ENCODE results near the gene SPTA1. TPM values are rescaled to one million over a fixed set of nuclear protein-coding genes. Genes with fewer than 3 reads are reported as not detected.

SPTA1 gene
- total and polyA plus RNA-seq, 2 of the 8 experiments (the other 6 are each of a cell fraction or from before 2014, with no cell fraction given), result not detected

GRCh38 chr1:158577561-158577960, 109.0 kb downstream of the SPTA1 start:
- no peak overlapping the region for H2BK20ac ChIP-seq (ENCODE audit: low read length)
- CTCF ChIA-PET (ENCODE audit: partially characterized antibody), result interaction anchor here (0.7 kb wide), 2 partner anchors 52 to 72 kb away, joined by 3 read pairs; no protein-coding TSS in a partner anchor
- no peak overlapping the region for H2BK5ac ChIP-seq (ENCODE audit: low read depth, low read length)
- no peak overlapping the region for H2BK15ac ChIP-seq (ENCODE audit: low read length)
- no peaks in the 10 kb centered on the region for H3K4me1 ChIP-seq (replicated peaks in 1 of 4; ENCODE audit: control insufficient read depth in 3 of 4, insufficient read depth in 4 of 4, low read length in 3 of 4)
- H3K27ac ChIP-seq (ENCODE audit: low read depth, low read length), result no peak overlapping the region
- POLR2A ChIA-PET (ENCODE audit: partially characterized antibody), result no interaction called here
- H2BK120ac ChIP-seq (replicated peaks; ENCODE audit: low read depth, low read length), result no peak overlapping the region
- no peak overlapping the region for H3K4me2 ChIP-seq (ENCODE audit: insufficient read depth in 1 of 2, low read depth in 2 of 2, low read length in 2 of 2)
- no peak overlapping the region for H3K9ac ChIP-seq (replicated peaks in 1 of 4; ENCODE audit: extremely low read depth in 1 of 4, low read depth in 3 of 4, low read length in 3 of 4)
- no peak overlapping the region for H3K18ac ChIP-seq (ENCODE audit: extremely low read depth, low read length)
- H3K4me3 ChIP-seq (ENCODE audit: extremely low read depth in 1 of 4, insufficient read depth in 2 of 4, low read depth in 3 of 4, low read length in 4 of 4), result no peak overlapping the region
- H3K79me1 ChIP-seq (ENCODE audit: low read depth, low read length), result no peaks in the 10 kb centered on the region
- no peak overlapping the region for H2AFZ ChIP-seq (ENCODE audit: low read length)
- no peak overlapping the region for H4K91ac ChIP-seq (replicated peaks; ENCODE audit: insufficient read length, low read length)
- H3K27me3 ChIP-seq (replicated peaks in 1 of 4; ENCODE audit: control insufficient read depth in 3 of 4, extremely low read depth in 1 of 4, insufficient read depth in 3 of 4, low read length in 3 of 4), result no peaks in the 10 kb centered on the region
- WGBS, 2 experiments (ENCODE audit: extremely low coverage in 1 of 2, insufficient coverage in 1 of 2, insufficient read length in 1 of 2, insufficient replicate concordance in 2 of 2, low coverage in 1 of 2, low lambda C conversion rate in 2 of 2, missing lambda C conversion rate in 1 of 2), result 92% methylated on average over 3 of the region's 3 CpGs; no CpG with 5 or more reads in 1 of the 2 experiments
- no peak overlapping the region for H3K4ac ChIP-seq (replicated peaks; ENCODE audit: insufficient read length, low read depth, low read length)
- no peaks in the 10 kb centered on the region; a peak in 1 of 4 replicates for H3K79me2 ChIP-seq (ENCODE audit: control insufficient read depth in 1 of 2, insufficient read depth in 2 of 2, low read length in 2 of 2)
- no peak overlapping the region for H4K5ac ChIP-seq (ENCODE audit: insufficient read length, low read depth, low read length)
- H2BK12ac ChIP-seq (ENCODE audit: low read depth, low read length), result no peak overlapping the region
- no peak overlapping the region for H3K56ac ChIP-seq (replicated peaks; ENCODE audit: insufficient read length, low read depth, low read length)
- H4K20me1 ChIP-seq (replicated peaks in 1 of 2; ENCODE audit: control insufficient read depth in 1 of 2, insufficient read depth in 2 of 2, low read length in 2 of 2), result no peaks in the 10 kb centered on the region
- no peak overlapping the region for H3K14ac ChIP-seq (ENCODE audit: insufficient read length)
- no peak overlapping the region for H3K23ac ChIP-seq (ENCODE audit: insufficient read length)
- no peak for FAIRE-seq
- H3K23me2 ChIP-seq (ENCODE audit: low read depth, low read length), result no peaks in the 10 kb centered on the region
- TF ChIP-seq SP2 (IDR thresholded peaks at IDR 0.05; ENCODE audit: low read length) (no peak), FOSL1 (IDR thresholded peaks at IDR 0.05; ENCODE audit: insufficient read depth, low read depth, low read length) (no peak), POU5F1 (IDR thresholded peaks at IDR 0.05; ENCODE audit: low read depth, low read length) (no peak), MAFK (IDR thresholded peaks at IDR 0.05; ENCODE audit: low read depth, low read length) (no peak), RAD21 (IDR thresholded peaks at IDR 0.05 in 1 of 2, conservative IDR thresholded peaks at IDR 0.05 in 1 of 2; ENCODE audit: low read depth in 2 of 2, low read length in 2 of 2) (no peak), ASH2L (IDR thresholded peaks at IDR 0.05; ENCODE audit: low read length) (no peak), TBP (IDR thresholded peaks at IDR 0.05; ENCODE audit: low read depth, low read length) (no peak), CHD2 (IDR thresholded peaks at IDR 0.05; ENCODE audit: low read length) (no peak)
- H3K36me3 ChIP-seq (ENCODE audit: control insufficient read depth in 2 of 4, insufficient read depth in 4 of 4, low read length in 3 of 4), result no peaks in the 10 kb centered on the region
- H2AK5ac ChIP-seq (ENCODE audit: low read depth, low read length), result no peak overlapping the region
- H3K9me3 ChIP-seq (ENCODE audit: insufficient read depth in 2 of 2, low read depth in 1 of 2, low read length in 1 of 2), result no peaks in the 10 kb centered on the region
- no peak overlapping the region for H4K8ac ChIP-seq (ENCODE audit: extremely low read depth, insufficient read depth, low read length)
- DNase-seq (ENCODE audit: low read depth in 1 of 2, low spot score in 2 of 2), result no peak
